K562 (cell line): Measurements from ENCODE around the gene BMPER. TPM values are rescaled to one million over a fixed set of nuclear protein-coding genes. Genes with fewer than 3 reads are reported as not detected.

ENCODE experiments used
- ATAC-seq: fragments of 200-7000 bp; cut with Tn5 transposase; 3 replicates; pipeline ENCODE4 v1.9.1; 2020; ENCODE audit warnings: moderate library complexity
- BruUV-seq: library from RNA; stranded (reverse); fragments of 400-500 nt; replicated peaks from 2 replicates; lab custom pipeline; 2021; lab: Mats Ljungman, UMichigan
- CTCF ChIA-PET: fragments of 300-600 bp; formaldehyde crosslinking; extraction: SDS; loops from one replicate; lab custom pipeline; 2021; ENCODE audit warnings: low intra/inter-chr PET ratio; lab: Yijun Ruan, JAX
- POLR2A ChIA-PET: fragments of 300-600, 350-650 bp; sonication (Branson Sonifier 250); formaldehyde crosslinking; extraction: SDS; loops from one replicate; lab custom pipeline; 2021; ENCODE audit warnings: antibody characterized with exemption, inconsistent platforms; lab: Yijun Ruan, JAX
- DNase-seq, 4 experiments: peaks; one replicate each; pipeline versions ENCODE4 v3.0.0 to v3.0.0-alpha.2; 2011 to 2018; ENCODE audit warnings: low spot score in 3 of 4, mixed read lengths in 3 of 4; ENCODE audit errors: extremely low read depth in 1 of 4
- FAIRE-seq: peaks from 2 replicates; lab custom pipeline; 2011; peaks lifted over from hg19 to GRCh38; lab: Jason Lieb, UNC
- H2AFZ ChIP-seq: 2 replicates; pipeline ENCODE4 v1.6.0; 2011; ENCODE audit warnings: low read depth, low read length, control low read depth, inconsistent platforms
- H3K27ac ChIP-seq: fragments of 200-600 bp; 3 replicates; pipeline ENCODE4 v1.8.0; 2011; ENCODE audit warnings: low read depth, mild to moderate bottlenecking, control low read depth, inconsistent platforms, low read length, moderate library complexity, mixed read lengths; ENCODE audit errors: extremely low read depth
- H3K27me3 ChIP-seq, 2 experiments: fragments of 300-600 bp in 1 of 2; 2 replicates in 1 of 2; 3 replicates in 1 of 2; pipeline versions ENCODE4 v1.6.0 to v1.8.0; 2011; ENCODE audit warnings: inconsistent platforms in 2 of 2, low read length in 2 of 2, mild to moderate bottlenecking in 1 of 2, mixed read lengths in 1 of 2, moderate library complexity in 1 of 2; ENCODE audit not compliant: control insufficient read depth in 2 of 2, insufficient read depth in 2 of 2
- H3K36me3 ChIP-seq: fragments of 300-600 bp; 3 replicates; pipeline ENCODE4 v1.8.0; 2011; ENCODE audit warnings: mild to moderate bottlenecking, low read length, inconsistent platforms; ENCODE audit not compliant: control insufficient read depth, insufficient read depth
- H3K4me1 ChIP-seq, 2 experiments: fragments of 200-600 bp in 1 of 2; replicated peaks in 1 of 2; 2 replicates in 1 of 2; 3 replicates in 1 of 2; pipeline versions ENCODE4 v1.5.1 to v1.8.0; 2011; ENCODE audit warnings: inconsistent platforms in 2 of 2, low read length in 2 of 2, mild to moderate bottlenecking in 1 of 2, mixed read lengths in 1 of 2, moderate library complexity in 1 of 2; ENCODE audit not compliant: control insufficient read depth in 2 of 2, insufficient read depth in 2 of 2
- H3K4me2 ChIP-seq: 2 replicates; pipeline ENCODE4 v1.6.1; 2011; ENCODE audit warnings: low read length, control low read depth, inconsistent platforms, mixed read lengths; ENCODE audit not compliant: insufficient read depth
- H3K4me3 ChIP-seq: fragments of 200-600 bp; sonication (generic), shearing (Covaris generic); 2 replicates; pipeline ENCODE4 v1.5.1; 2016; ENCODE audit warnings: control low read depth, inconsistent platforms
- H3K79me2 ChIP-seq: fragments of 200-600 bp; 3 replicates; pipeline ENCODE4 v1.8.0; 2011; ENCODE audit warnings: low read length, inconsistent platforms; ENCODE audit not compliant: control insufficient read depth, insufficient read depth
- H3K9ac ChIP-seq, 2 experiments: 2 replicates each; pipeline versions ENCODE4 v1.6.0 to v1.6.1; 2011; ENCODE audit warnings: low read depth in 2 of 2, low read length in 2 of 2, control low read depth in 1 of 2, inconsistent platforms in 1 of 2, mild to moderate bottlenecking in 1 of 2, mixed read lengths in 1 of 2; ENCODE audit not compliant: insufficient read depth in 1 of 2
- H3K9me1 ChIP-seq: one replicate; pipeline ENCODE4 v1.6.0; 2011; ENCODE audit warnings: inconsistent platforms, mild to moderate bottlenecking, low read length, moderate library complexity; ENCODE audit not compliant: control insufficient read depth, insufficient read depth
- H3K9me3 ChIP-seq: replicated peaks from 2 replicates; pipeline ENCODE4 v1.5.1; 2011; ENCODE audit warnings: low read depth, low read length, inconsistent platforms; ENCODE audit not compliant: control insufficient read depth, insufficient read depth
- H4K20me1 ChIP-seq: replicated peaks from 2 replicates; pipeline ENCODE4 v1.6.1; 2011; ENCODE audit warnings: low read length, inconsistent platforms, mixed read lengths; ENCODE audit not compliant: control insufficient read depth, insufficient read depth
- DACH1 ChIP-seq: fragments of 450-650 bp; IDR thresholded peaks from 2 replicates; pipeline ENCODE4 v1.6.1; 2018; ENCODE audit not compliant: partially characterized antibody
- FOS ChIP-seq: IDR thresholded peaks from 3 replicates; pipeline ENCODE4 v1.6.1; 2011; ENCODE audit not compliant: insufficient read length; ENCODE audit errors: extremely low read depth
- HNRNPUL1 ChIP-seq: fragments of 200-400 bp; formaldehyde crosslinking; IDR thresholded peaks from 2 replicates; pipeline ENCODE4 v1.6.1; 2017; ENCODE audit warnings: low read length
- L3MBTL2 ChIP-seq: fragments of 450-650 bp; IDR thresholded peaks from 2 replicates; pipeline ENCODE4 v1.6.1; 2016; ENCODE audit warnings: mild to moderate bottlenecking, moderate library complexity
- LARP7 ChIP-seq: fragments of 450-650 bp; IDR thresholded peaks from 2 replicates; pipeline ENCODE4 v1.6.1; 2016
- NRF1 ChIP-seq, 2 experiments: fragments of 450-650 bp; IDR thresholded peaks in 1 of 2; conservative IDR thresholded peaks in 1 of 2; 2 replicates each; pipeline ENCODE4 v1.6.1; 2014; ENCODE audit warnings: mild to moderate bottlenecking in 2 of 2
- TAF1 ChIP-seq: IDR thresholded peaks from 2 replicates; pipeline ENCODE4 v1.6.1; 2011; ENCODE audit warnings: mild to moderate bottlenecking, low read length, moderate library complexity; ENCODE audit not compliant: insufficient read depth, control insufficient read depth, severe bottlenecking; ENCODE audit errors: extremely low read depth
- TGIF2 ChIP-seq: sonication (generic); formaldehyde crosslinking; IDR thresholded peaks from 2 replicates; pipeline ENCODE4 v1.8.1; 2022; ENCODE audit warnings: mild to moderate bottlenecking, missing genetic modification reagents, moderate library complexity
- THRAP3 ChIP-seq: fragments of 450-650 bp; IDR thresholded peaks from 2 replicates; pipeline ENCODE4 v1.6.1; 2016; ENCODE audit warnings: mild to moderate bottlenecking, inconsistent platforms, borderline replicate concordance
- ZNF175 ChIP-seq: fragments of 200-800 bp; sonication (Bioruptor generic); IDR thresholded peaks from 2 replicates; pipeline ENCODE4 v1.6.1; 2016; ENCODE audit warnings: low read depth, mild to moderate bottlenecking, missing genetic modification characterization, missing compliant biosample characterization
- ZNF263 ChIP-seq: sonication (generic); formaldehyde crosslinking; IDR thresholded peaks from 2 replicates; pipeline ENCODE4 v1.8.0; 2022; ENCODE audit warnings: mild to moderate bottlenecking, missing genetic modification reagents, borderline replicate concordance
- ZNF436 ChIP-seq: fragments of 250-450, 450-650 bp; sonication (Bioruptor Pico); formaldehyde crosslinking; IDR thresholded peaks from 2 replicates; pipeline ENCODE4 v1.7.0; 2020; ENCODE audit warnings: mild to moderate bottlenecking
- ZNF586 ChIP-seq: fragments of 450-650 bp; formaldehyde crosslinking; conservative IDR thresholded peaks from 2 replicates; pipeline ENCODE4 v1.4.0; 2020; ENCODE audit warnings: mild to moderate bottlenecking, moderate library complexity
- WGBS: fragments of 100-300 bp; shearing (Covaris generic); methylation state at CpG from one replicate; pipeline ENCODE4 v1.1.6; 2016; ENCODE audit warnings: low coverage, mixed read lengths; ENCODE audit not compliant: insufficient coverage; ENCODE audit errors: missing lambda C conversion rate; 5-methylcytosine and 5-hydroxymethylcytosine counted together
- in situ Hi-C: fragments of 300-500 bp; cut with MboI; formaldehyde crosslinking; loops from 4 replicates; pipeline ENCODE4 v1.15.0; 2018; ENCODE audit warnings: inconsistent platforms, mixed read lengths
- intact Hi-C: fragments of 100-400 bp; cut with micrococcal nuclease; formaldehyde crosslinking; loops from 2 replicates; pipeline ENCODE4 v1.14.2; 2022
- polyA plus RNA-seq, 8 experiments: library from polyadenylated mRNA; depleted of rRNA in 4 of 8; stranded (reverse) in 5 of 8; unstranded in 3 of 8; fragments of >200 nt; fragmentation: Nextera tagmentation in 2 of 8; fragmentation: Illumina TruSeq in 1 of 8; extraction: Ambion mirVana in 2 of 8; extraction: Trizol in 1 of 8; gene quantifications; 2 replicates each; pipeline versions ENCODE4 v1.2.1 to v1.2.3, GENCODE V29; 2011 to 2014; ENCODE audit warnings: inconsistent platforms in 1 of 8, missing spikeins in 1 of 8
- total RNA-seq, 7 experiments: library from RNA; depleted of rRNA in 6 of 7; stranded (reverse); fragments of >200 nt in 6 of 7; fragmentation: Illumina TruSeq in 2 of 7; extraction: Trizol in 2 of 7; gene quantifications; 2 replicates each; pipeline versions ENCODE4 v1.2.1 to v1.2.3, GENCODE V29; 2011 to 2021; ENCODE audit warnings: low replicate concordance in 1 of 7

BMPER gene
- total and polyA plus RNA-seq, 9 of the 15 experiments (the other 6 are each of a cell fraction or from before 2014, with no cell fraction given), result not detected

- no peak overlapping the region for H3K27ac ChIP-seq
- WGBS, result 0% methylated on average over 2 of the region's 2 CpGs
- in situ Hi-C loops, result no loop called here
- DNase-seq (no peak), FAIRE-seq (no peak), ATAC-seq (no peak)
- no peaks in the 10 kb centered on the region for H3K9me1 ChIP-seq
- H3K79me2 ChIP-seq, result no peaks in the 10 kb centered on the region
- CTCF ChIA-PET, result no interaction called here
- H3K4me3 ChIP-seq, result no peak overlapping the region
- BruUV-seq, result no TSS peak
- no peaks in the 10 kb centered on the region for H3K36me3 ChIP-seq
- H3K9ac ChIP-seq, result no peak overlapping the region
- no peak overlapping the region for H2AFZ ChIP-seq
- H4K20me1 ChIP-seq, result no peaks in the 10 kb centered on the region
- intact Hi-C loops, result no loop called here
- POLR2A ChIA-PET, result interaction anchor here (0.6 kb wide), 1 partner anchor 1757 kb away, joined by 3 read pairs; no protein-coding TSS in a partner anchor
- no peak overlapping the region for H3K4me2 ChIP-seq
- H3K9me3 ChIP-seq, result no peaks in the 10 kb centered on the region
- no peaks in the 10 kb centered on the region for H3K27me3 ChIP-seq
- TF ChIP-seq ZNF436 (CRISPR knock-in tag), result no peak
- TF ChIP-seq NRF1 (conservative IDR thresholded peaks at IDR 0.05 in 1 of 2, IDR thresholded peaks at IDR 0.05 in 1 of 2), result no peak
- no peak for TF ChIP-seq ZNF263 (CRISPR knock-in tag)
- TF ChIP-seq LARP7, result no peak
- TF ChIP-seq DACH1, result no peak
- TF ChIP-seq FOS, result no peak
- TF ChIP-seq L3MBTL2, result no peak
- TF ChIP-seq THRAP3, result no peak
- no peak for TF ChIP-seq HNRNPUL1
- TF ChIP-seq ZNF586 (CRISPR knock-in tag), result no peak
- no peak for TF ChIP-seq TAF1
- TF ChIP-seq TGIF2 (CRISPR knock-in tag), result no peak
- no peak for TF ChIP-seq ZNF175 (CRISPR knock-in tag)
- H3K4me1 ChIP-seq, result no peaks in the 10 kb centered on the region
Observed at GRCh38 chr7:33965183-33965744, 59.9 kb downstream of the BMPER start.
